ENCODE data around the gene TTYH3.

- TF ChIP-seq CTCF (conservative IDR thresholded peaks at IDR 0.05 in 1 of 2, IDR thresholded peaks at IDR 0.05 in 1 of 2; ENCODE audit: low read depth in 1 of 2, low read length in 2 of 2): no peak
- TF ChIP-seq EZH2 (IDR thresholded peaks at IDR 0.05; ENCODE audit: low read length, missing control alignments): no peak
These were observed 43.5 kb downstream of the TTYH3 start for GRCh38 chr7:2675256-2675764.

Measured in fibroblast of lung (primary cell).